NB4 (cell line): ENCODE data around the gene BMPR1B.

Experiments used
- MAX ChIP-seq: IDR thresholded peaks from 2 replicates; pipeline ENCODE4 v1.6.1; 2011; ENCODE audit warnings: low read depth, low read length
- POLR2A ChIP-seq: IDR thresholded peaks from 2 replicates; pipeline ENCODE4 v1.6.1; 2011; ENCODE audit warnings: mild to moderate bottlenecking; ENCODE audit not compliant: insufficient read length; ENCODE audit errors: extremely low read depth

- TF ChIP-seq POLR2A: no peak
- TF ChIP-seq MAX: no peak
Measured at GRCh38 chr4:95027905-95028618, 270.3 kb downstream of the BMPR1B start.
